Lower leg skin (tissue), 4 donors: Measurements from ENCODE around the gene RALGAPA2. TPM values are rescaled to one million over a fixed set of nuclear protein-coding genes. Genes with fewer than 3 reads are reported as not detected.

Experiments used
- DNase-seq, 2 donors: peaks; one replicate each; pipeline ENCODE4 v3.0.0-alpha.2; 2019; ENCODE audit warnings: low spot score in 2 of 2
- H3K4me3 ChIP-seq: fragments of 200-600 bp; sonication (generic); 2 replicates; pipeline ENCODE4 v1.5.1; 2017; ENCODE audit warnings: mild to moderate bottlenecking, low read depth; ENCODE audit not compliant: poor library complexity, severe bottlenecking
- CTCF ChIP-seq, 3 donors: fragments of 450-650 bp; IDR thresholded peaks; one replicate each; pipeline ENCODE4 v1.5.1; 2016; ENCODE audit warnings: antibody characterized with exemption in 3 of 3, mild to moderate bottlenecking in 3 of 3, moderate library complexity in 2 of 3
- POLR2A ChIP-seq, 2 donors: fragments of 450-650 bp; IDR thresholded peaks; one replicate each; pipeline ENCODE4 v1.6.1; 2016 to 2017; ENCODE audit warnings: antibody characterized with exemption in 2 of 2, mild to moderate bottlenecking in 1 of 2, moderate library complexity in 1 of 2
- WGBS, 2 donors: methylation state at CpG; one replicate each; pipeline ENCODE4 v1.1.5; 2018; 5-methylcytosine and 5-hydroxymethylcytosine counted together
- intact Hi-C: fragments of 100-400 bp; cut with DNase I; formaldehyde crosslinking; loops from one replicate; pipeline ENCODE4 v1.15.0; 2023; ENCODE audit warnings: low total_unique reads
- total RNA-seq, 4 donors: library from RNA; depleted of rRNA; stranded (reverse); fragments of >200 nt; gene quantifications; one replicate each; pipeline ENCODE4 v1.1.0, GENCODE V29; 2016

The RALGAPA2 gene
- total RNA-seq, 4 donors from 2014 or later: 56.1 to 78.8 (median 60.8) TPM

GRCh38 chr20:20477444-20478041, 234.9 kb downstream of the RALGAPA2 start:
- intact Hi-C loops: no loop called here
- WGBS, 2 donors: 89 to 92% methylated on average over 5 of the region's 5 CpGs
- DNase-seq: no peak
- no peak overlapping the region for H3K4me3 ChIP-seq
- TF ChIP-seq POLR2A (IDR thresholded peaks at IDR 0.05) (no peak), CTCF (IDR thresholded peaks at IDR 0.05) (no peak)

- intact Hi-C loops: no loop called here
- DNase-seq: no peak
- 94 to 96% methylated on average over 2 of the region's 2 CpGs for WGBS, 2 donors
- TF ChIP-seq POLR2A (IDR thresholded peaks at IDR 0.05) (no peak), CTCF (IDR thresholded peaks at IDR 0.05) (no peak)
- H3K4me3 ChIP-seq: no peak overlapping the region
These were observed 235.9 kb downstream of the RALGAPA2 start for GRCh38 chr20:20476504-20476903.

- no peak overlapping the region for H3K4me3 ChIP-seq
- intact Hi-C loops: no loop called here
- TF ChIP-seq POLR2A (IDR thresholded peaks at IDR 0.05) (no peak), CTCF (IDR thresholded peaks at IDR 0.05) (no peak)
- DNase-seq: no peak
These were observed 238.8 kb downstream of the RALGAPA2 start for GRCh38 chr20:20473657-20474056.

- no peak for DNase-seq
- intact Hi-C loops: no loop called here
- no peak overlapping the region for H3K4me3 ChIP-seq
- WGBS, 2 donors: 91 to 94% methylated on average over 4 of the region's 4 CpGs
- TF ChIP-seq CTCF (IDR thresholded peaks at IDR 0.05): no peak
- no peak for TF ChIP-seq POLR2A (IDR thresholded peaks at IDR 0.05)
These were observed 239.7 kb downstream of the RALGAPA2 start for GRCh38 chr20:20472684-20473274.

GRCh38 chr20:20466341-20466879, 246.0 kb downstream of the RALGAPA2 start:
- TF ChIP-seq POLR2A (IDR thresholded peaks at IDR 0.05) (no peak), CTCF (IDR thresholded peaks at IDR 0.05) (no peak)
- no peak for DNase-seq
- intact Hi-C loops: no loop called here
- whole genome bisulfite sequencing, 2 donors: 73 to 87% methylated on average over 4 of the region's 4 CpGs
- no peak overlapping the region for H3K4me3 ChIP-seq
